Activated naive CD8-positive, alpha-beta T cell (primary cell): ENCODE data around the gene CPLX3.

Experiments used
- H3K27ac Mint-ChIP-seq: one replicate; pipeline ENCODE4 v1.8.0; 2021; ENCODE audit warnings: mixed read lengths
- H3K27me3 Mint-ChIP-seq: one replicate; pipeline ENCODE4 v1.8.0; 2021; ENCODE audit warnings: mixed read lengths
- H3K36me3 Mint-ChIP-seq: one replicate; pipeline ENCODE4 v1.8.0; 2021; ENCODE audit warnings: mixed read lengths
- H3K4me1 Mint-ChIP-seq: one replicate; pipeline ENCODE4 v1.8.0; 2021; ENCODE audit warnings: low read depth, mixed read lengths
- H3K4me3 Mint-ChIP-seq: one replicate; pipeline ENCODE4 v1.8.0; 2021; ENCODE audit warnings: mild to moderate bottlenecking, mixed read lengths
- H3K9me3 Mint-ChIP-seq: one replicate; pipeline ENCODE4 v1.8.0; 2021; ENCODE audit warnings: low read depth, mixed read lengths

CPLX3 gene

GRCh38 chr15:74826364-74826819 is at the start of gene CPLX3:
Gene CPLX3, plus strand, starts transcription at chr15:74826627. Its CDS starts 77 bp downstream, at chr15:74826704.
- H3K27ac Mint-ChIP-seq, result no peak within 1 kb of the TSS
- no peak within 1 kb of the TSS for H3K4me3 Mint-ChIP-seq
- no peaks in the 10 kb centered on the region for H3K4me1 Mint-ChIP-seq
- H3K27me3 Mint-ChIP-seq, result peaks cover 10% of the 10 kb centered on the region
- no peaks in the 10 kb centered on the region for H3K9me3 Mint-ChIP-seq
- H3K36me3 Mint-ChIP-seq, result no peaks in the 10 kb centered on the region

GRCh38 chr15:74776821-74777768 is 49.3 kb upstream of the CPLX3 start:
- H3K27me3 Mint-ChIP-seq, result no peaks in the 10 kb centered on the region
- H3K4me3 Mint-ChIP-seq, result peak overlapping the region; percentile 83
- peaks cover 75% of the 10 kb centered on the region for H3K4me1 Mint-ChIP-seq
- H3K27ac Mint-ChIP-seq, result peak overlapping the region; percentile 97
- H3K9me3 Mint-ChIP-seq, result no peaks in the 10 kb centered on the region
- no peaks in the 10 kb centered on the region for H3K36me3 Mint-ChIP-seq

- Mint-ChIP-seq H3K4me1 (peaks cover 73% of the 10 kb centered on the region), H3K27ac (peak overlapping the region; percentile 97), H3K36me3 (no peaks in the 10 kb centered on the region), H3K9me3 (no peaks in the 10 kb centered on the region), H3K27me3 (no peaks in the 10 kb centered on the region), H3K4me3 (peak overlapping the region; percentile 83)
Measured at GRCh38 chr15:74777769-74778598, 48.4 kb upstream of the CPLX3 start.

- Mint-ChIP-seq H3K9me3 (no peaks in the 10 kb centered on the region), H3K36me3 (no peaks in the 10 kb centered on the region), H3K4me3 (peak overlapping the region; percentile 64), H3K27ac (peak overlapping the region; percentile 97), H3K27me3 (no peaks in the 10 kb centered on the region), H3K4me1 (peaks cover 71% of the 10 kb centered on the region)
Measured at GRCh38 chr15:74778599-74778970, 47.8 kb upstream of the CPLX3 start.

- no peaks in the 10 kb centered on the region for H3K27me3 Mint-ChIP-seq
- H3K4me1 Mint-ChIP-seq, result peaks cover 66% of the 10 kb centered on the region
- no peaks in the 10 kb centered on the region for H3K9me3 Mint-ChIP-seq
- peak overlapping the region; percentile 97 for H3K27ac Mint-ChIP-seq
- H3K4me3 Mint-ChIP-seq, result peak overlapping the region; percentile 64
- no peaks in the 10 kb centered on the region for H3K36me3 Mint-ChIP-seq
Measured at GRCh38 chr15:74779162-74779648, 47.2 kb upstream of the CPLX3 start.

GRCh38 chr15:74780523-74781430 is 45.6 kb upstream of the CPLX3 start:
- H3K9me3 Mint-ChIP-seq, result no peaks in the 10 kb centered on the region
- peak overlapping the region; percentile 93 for H3K4me3 Mint-ChIP-seq
- no peaks in the 10 kb centered on the region for H3K27me3 Mint-ChIP-seq
- peaks cover 69% of the 10 kb centered on the region for H3K4me1 Mint-ChIP-seq
- H3K36me3 Mint-ChIP-seq, result no peaks in the 10 kb centered on the region
- peak overlapping the region; percentile 97 for H3K27ac Mint-ChIP-seq

- Mint-ChIP-seq H3K27ac (peak within 1 kb of the TSS; percentile 97), H3K36me3 (no peaks in the 10 kb centered on the region), H3K27me3 (no peaks in the 10 kb centered on the region), H3K9me3 (no peaks in the 10 kb centered on the region), H3K4me3 (peak within 1 kb of the TSS; percentile 93), H3K4me1 (peaks cover 63% of the 10 kb centered on the region)
Measured at GRCh38 chr15:74781431-74782258, 44.8 kb upstream of the CPLX3 start, which contains the start of gene CSK. Gene CSK, plus strand, starts transcription at chr15:74782080. Its CDS starts 16,218 bp downstream, at chr15:74798298.

GRCh38 chr15:74782259-74783071 is 44.0 kb upstream of the CPLX3 start:
- peak overlapping the region; percentile 87 for H3K4me3 Mint-ChIP-seq
- no peaks in the 10 kb centered on the region for H3K27me3 Mint-ChIP-seq
- H3K4me1 Mint-ChIP-seq, result peaks cover 63% of the 10 kb centered on the region
- H3K9me3 Mint-ChIP-seq, result no peaks in the 10 kb centered on the region
- no peaks in the 10 kb centered on the region for H3K36me3 Mint-ChIP-seq
- peak overlapping the region; percentile 94 for H3K27ac Mint-ChIP-seq

GRCh38 chr15:74783072-74783807 is 43.2 kb upstream of the CPLX3 start:
- Mint-ChIP-seq H3K27me3 (no peaks in the 10 kb centered on the region), H3K4me1 (peaks cover 63% of the 10 kb centered on the region), H3K9me3 (no peaks in the 10 kb centered on the region), H3K36me3 (no peaks in the 10 kb centered on the region), H3K4me3 (peak overlapping the region; percentile 87), H3K27ac (peak overlapping the region; percentile 94)

- Mint-ChIP-seq H3K36me3 (no peaks in the 10 kb centered on the region), H3K4me1 (peaks cover 62% of the 10 kb centered on the region)
Measured at GRCh38 chr15:74783808-74784175, 42.6 kb upstream of the CPLX3 start.

GRCh38 chr15:74784426-74785193 is 41.8 kb upstream of the CPLX3 start:
- H3K4me1 Mint-ChIP-seq, result peaks cover 61% of the 10 kb centered on the region
- H3K9me3 Mint-ChIP-seq, result no peaks in the 10 kb centered on the region
- H3K27me3 Mint-ChIP-seq, result no peaks in the 10 kb centered on the region
- H3K27ac Mint-ChIP-seq, result peak overlapping the region; percentile 94
- peak overlapping the region; percentile 87 for H3K4me3 Mint-ChIP-seq
- no peaks in the 10 kb centered on the region for H3K36me3 Mint-ChIP-seq

More at GRCh38 chr15:74783808-74784175, 42.6 kb upstream of the CPLX3 start:
- Mint-ChIP-seq H3K4me3 (peak overlapping the region; percentile 87), H3K27me3 (no peaks in the 10 kb centered on the region), H3K9me3 (no peaks in the 10 kb centered on the region), H3K27ac (peak overlapping the region; percentile 94)
